Aorta (tissue), 5 donors: ENCODE data around the gene RABGAP1L. TPM values are rescaled to one million over a fixed set of nuclear protein-coding genes. Genes with fewer than 3 reads are reported as not detected.

Source experiments
- ATAC-seq: fragments of 200-7000 bp; cut with Tn5 transposase; one replicate; pipeline ENCODE4 v1.9.1; 2022; ENCODE audit warnings: moderate library complexity; ENCODE audit not compliant: low FRiP score
- DNase-seq, 2 donors: peaks; one replicate each; pipeline ENCODE4 v3.0.0-alpha.2; 2020
- H3K27ac ChIP-seq, 2 donors: one replicate each; pipeline ENCODE4 v1.5.1; 2013; ENCODE audit warnings: low read length in 2 of 2, mild to moderate bottlenecking in 2 of 2, moderate library complexity in 2 of 2, control low read depth in 1 of 2, inconsistent platforms in 1 of 2, low read depth in 1 of 2
- H3K27me3 ChIP-seq, 2 donors: one replicate each; pipeline ENCODE4 v1.6.1; 2013; ENCODE audit warnings: control low read depth in 1 of 2, low read length in 1 of 2, mild to moderate bottlenecking in 1 of 2, moderate library complexity in 1 of 2; ENCODE audit not compliant: insufficient read depth in 2 of 2, control insufficient read depth in 1 of 2
- H3K36me3 ChIP-seq, 2 donors: one replicate each; pipeline ENCODE4 v1.6.1; 2013; ENCODE audit warnings: control low read depth in 1 of 2, low read length in 1 of 2, mild to moderate bottlenecking in 1 of 2; ENCODE audit not compliant: insufficient read depth in 2 of 2, control insufficient read depth in 1 of 2
- H3K4me1 ChIP-seq, 2 donors: one replicate each; pipeline ENCODE4 v1.6.1; 2013; ENCODE audit warnings: low read length in 2 of 2, control low read depth in 1 of 2, mild to moderate bottlenecking in 1 of 2, moderate library complexity in 1 of 2; ENCODE audit not compliant: insufficient read depth in 2 of 2, control insufficient read depth in 1 of 2
- H3K4me3 ChIP-seq, 2 donors: one replicate each; pipeline ENCODE4 v1.5.1; 2013; ENCODE audit warnings: low read length in 2 of 2, control low read depth in 1 of 2, mild to moderate bottlenecking in 1 of 2
- H3K9me3 ChIP-seq: one replicate; pipeline ENCODE4 v1.6.1; 2013; ENCODE audit warnings: mild to moderate bottlenecking, low read length; ENCODE audit not compliant: control insufficient read depth
- WGBS, 2 donors: extraction: QIAGEN DNeasy Blood & Tissue Kit; methylation state at CpG; one replicate each; pipeline ENCODE4 v1.1.7; 2013; 5-methylcytosine and 5-hydroxymethylcytosine counted together
- intact Hi-C, 2 donors: fragments of 100-400 bp; cut with DNase I; formaldehyde crosslinking; loops; one replicate each; pipeline versions ENCODE4 v1.14.2 to v1.15.0; 2022
- polyA plus RNA-seq, 2 donors: library from polyadenylated mRNA; stranded (reverse); fragments of 200-250 nt; gene quantifications; one replicate each; pipeline ENCODE4 v1.2.3, GENCODE V29; 2013
- total RNA-seq, 2 donors: library from RNA; stranded (reverse); fragmentation: NEBNext Ultra II Directional; extraction: Animal tissue kit (Norgen Biotek cat#: 25700); gene quantifications; one replicate each; pipeline ENCODE4 v1.2.1, GENCODE V29; 2021
- donor health status: healthy with polysubstance abuse.
- donor health status: Bipolar disorder and iron deficiency.
- donor health status: DM: no; HTN: no; CAD: no.
- donor health status: DM: no; HTN: no; CAD: no.
- donor health status: DM: yes; HTN: yes; CAD: no.

The RABGAP1L gene
- total and polyA plus RNA-seq, 4 donors, result 14.8 to 56.4 (median 38.4) TPM

- ATAC-seq (peak; percentile 43), DNase-seq (no peak)
- H3K27ac ChIP-seq, result peak overlapping the region in 1 of 2 donors; percentile 6
- intact Hi-C loops, result loop anchor here in 1 of 2 donors (10.0 kb wide), 1 partner anchor 195 kb away; no protein-coding TSS in a partner anchor
- WGBS, 2 donors, result 72 to 75% methylated on average over 5 of the region's 5 CpGs
- no peak overlapping the region for H3K4me3 ChIP-seq
- no peaks in the 10 kb centered on the region for H3K4me1 ChIP-seq
- H3K9me3 ChIP-seq, result no peaks in the 10 kb centered on the region
- no peaks in the 10 kb centered on the region for H3K27me3 ChIP-seq
- H3K36me3 ChIP-seq, result peaks cover 2 to 4% of the 10 kb centered on the region in 2 donors
Measured at GRCh38 chr1:174989536-174990220, 830.4 kb downstream of the RABGAP1L start.

DNA sequence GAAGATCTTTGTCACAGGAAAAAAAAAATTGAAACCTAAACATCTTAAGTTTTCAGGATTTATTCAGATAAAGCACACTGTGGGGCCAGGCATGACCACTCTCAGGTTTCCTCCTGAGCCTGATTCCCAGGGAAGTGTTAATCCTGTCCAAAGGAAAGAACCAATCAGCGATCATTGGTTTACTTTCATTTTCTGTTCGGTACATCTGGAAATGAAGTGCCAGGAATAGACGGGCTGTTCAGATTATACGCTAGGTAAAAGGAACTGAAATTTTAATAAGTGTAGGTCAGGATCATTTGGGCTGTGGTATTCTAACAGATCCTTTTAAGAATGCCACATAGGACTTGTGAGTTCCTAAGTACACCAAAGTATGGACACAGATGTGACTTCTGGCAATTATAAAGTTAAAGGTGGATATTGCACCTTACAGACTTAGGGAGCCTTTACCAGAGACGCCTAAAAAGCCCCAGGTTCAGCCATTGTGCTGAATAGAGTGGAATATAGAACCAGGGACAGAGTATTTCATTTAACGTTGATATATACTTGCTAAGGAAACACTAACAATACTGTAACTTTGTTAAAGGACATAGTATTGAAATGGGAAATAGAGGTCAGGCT lies 831.2 kb downstream of the RABGAP1L start:
- peak; percentile 89 for ATAC-seq
- Histone ChIP-seq H3K27ac (no peak overlapping the region), H3K4me3 (peak overlapping the region in 1 of 2 donors; percentile 21), H3K4me1 (no peaks in the 10 kb centered on the region), H3K27me3 (no peaks in the 10 kb centered on the region), H3K36me3 (peaks cover 2 to 4% of the 10 kb centered on the region in 2 donors), H3K9me3 (no peaks in the 10 kb centered on the region)
- intact Hi-C loops, result loop anchor here in 1 of 2 donors (10.0 kb wide), 1 partner anchor 196 kb away; no protein-coding TSS in a partner anchor
- 69% methylated on average over 6 of the region's 6 CpGs for WGBS, 2 donors
- no peak for DNase-seq

- 72 to 90% methylated on average over 1 of the region's 1 CpG for WGBS, 2 donors
- Histone ChIP-seq H3K27me3 (no peaks in the 10 kb centered on the region), H3K36me3 (peaks cover 2 to 4% of the 10 kb centered on the region in 2 donors), H3K9me3 (no peaks in the 10 kb centered on the region), H3K4me3 (no peak overlapping the region), H3K27ac (no peak overlapping the region), H3K4me1 (no peaks in the 10 kb centered on the region)
- ATAC-seq, result no peak
- intact Hi-C loops, result loop anchor here in 1 of 2 donors (10.0 kb wide), 1 partner anchor 197 kb away; no protein-coding TSS in a partner anchor
- no peak for DNase-seq
Measured at GRCh38 chr1:174991473-174991872, 832.2 kb downstream of the RABGAP1L start.

GRCh38 chr1:174995121-174995520 lies 835.8 kb downstream of the RABGAP1L start:
- H3K36me3 ChIP-seq, result peaks cover 2 to 4% of the 10 kb centered on the region in 2 donors
- intact Hi-C loops, result loop anchor here in 1 of 2 donors (10.0 kb wide), 1 partner anchor 200 kb away; no protein-coding TSS in a partner anchor
- H3K4me3 ChIP-seq, result no peak overlapping the region
- no peak overlapping the region for H3K27ac ChIP-seq
- ATAC-seq (no peak), DNase-seq (no peak)
- H3K4me1 ChIP-seq, result no peaks in the 10 kb centered on the region
- no peaks in the 10 kb centered on the region for H3K27me3 ChIP-seq
- 76 to 85% methylated on average over 3 of the region's 3 CpGs for WGBS, 2 donors
- no peaks in the 10 kb centered on the region for H3K9me3 ChIP-seq

DNA sequence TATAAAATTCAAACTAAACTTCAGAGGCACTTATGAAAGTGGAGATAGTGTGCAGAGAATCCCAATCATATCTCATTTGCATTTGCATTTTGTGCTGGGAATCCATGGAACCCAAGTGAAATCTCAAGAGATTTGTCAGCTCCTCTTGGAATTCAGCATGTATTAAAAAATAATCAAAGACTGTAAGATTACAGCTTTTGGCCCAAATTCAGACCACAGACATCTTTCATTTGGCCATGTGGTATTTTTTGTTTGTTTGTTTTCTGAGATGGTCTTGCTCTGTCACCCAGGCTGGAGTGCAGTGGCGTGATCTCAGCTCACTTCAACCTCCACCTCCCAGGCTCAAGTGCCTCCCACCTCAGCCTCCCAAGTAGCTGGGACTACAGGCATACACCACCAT lies 836.6 kb downstream of the RABGAP1L start:
- Histone ChIP-seq H3K27ac (no peak overlapping the region), H3K36me3 (peaks cover 2 to 4% of the 10 kb centered on the region in 2 donors), H3K4me3 (no peak overlapping the region), H3K9me3 (no peaks in the 10 kb centered on the region), H3K27me3 (no peaks in the 10 kb centered on the region), H3K4me1 (no peaks in the 10 kb centered on the region)
- WGBS, 2 donors, result 94 to 95% methylated on average over 1 of the region's 1 CpG
- DNase-seq (no peak), ATAC-seq (no peak)
- intact Hi-C loops, result loop anchor here in 1 of 2 donors (10.0 kb wide), 1 partner anchor 201 kb away; no protein-coding TSS in a partner anchor

DNA sequence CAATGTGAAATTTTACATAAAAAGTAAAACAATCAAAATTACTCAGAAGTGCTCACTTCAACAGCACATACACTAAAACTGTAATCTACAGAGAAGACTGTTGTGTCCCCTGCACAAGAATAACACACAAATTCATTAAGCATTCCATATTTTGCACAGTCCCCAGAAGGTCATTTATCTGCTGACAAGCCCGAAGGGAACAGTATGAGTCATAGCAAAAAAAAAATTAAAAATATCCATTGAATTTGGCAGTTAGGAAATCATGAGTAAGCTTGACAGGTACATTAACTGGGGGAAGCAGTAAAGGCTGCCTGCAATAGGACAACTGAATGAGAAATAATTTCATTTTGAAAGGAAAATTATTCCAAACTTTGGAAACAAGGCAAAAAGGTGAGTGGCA lies 837.2 kb downstream of the RABGAP1L start:
- Histone ChIP-seq H3K4me1 (no peaks in the 10 kb centered on the region), H3K36me3 (peaks cover 2 to 4% of the 10 kb centered on the region in 2 donors), H3K27ac (no peak overlapping the region), H3K4me3 (no peak overlapping the region), H3K9me3 (no peaks in the 10 kb centered on the region), H3K27me3 (no peaks in the 10 kb centered on the region)
- intact Hi-C loops, result loop anchor here in 1 of 2 donors (10.0 kb wide), 1 partner anchor 202 kb away; no protein-coding TSS in a partner anchor
- DNase-seq, result no peak
- no peak for ATAC-seq
- WGBS, 2 donors, result 0 to 3% methylated on average over 1 of the region's 1 CpG

- intact Hi-C loops, result loop anchor here in 1 of 2 donors (10.0 kb wide), 1 partner anchor 202 kb away; no protein-coding TSS in a partner anchor
- H3K27ac ChIP-seq, result no peak overlapping the region
- H3K4me1 ChIP-seq, result no peaks in the 10 kb centered on the region
- WGBS, 2 donors, result 93 to 95% methylated on average over 3 of the region's 3 CpGs
- peaks cover 2 to 4% of the 10 kb centered on the region in 2 donors for H3K36me3 ChIP-seq
- DNase-seq, result no peak
- ATAC-seq, result no peak
- H3K9me3 ChIP-seq, result no peaks in the 10 kb centered on the region
- no peak overlapping the region for H3K4me3 ChIP-seq
- no peaks in the 10 kb centered on the region for H3K27me3 ChIP-seq
Measured at GRCh38 chr1:174997041-174997440, 837.7 kb downstream of the RABGAP1L start.

GRCh38 chr1:174998569-174999215 lies 839.4 kb downstream of the RABGAP1L start:
- Histone ChIP-seq H3K27me3 (no peaks in the 10 kb centered on the region), H3K27ac (peak overlapping the region; percentile 71 to 81), H3K4me3 (peak overlapping the region; percentile 11 to 30), H3K36me3 (peaks cover 2 to 4% of the 10 kb centered on the region in 2 donors), H3K4me1 (no peaks in the 10 kb centered on the region), H3K9me3 (no peaks in the 10 kb centered on the region)
- intact Hi-C loops, result loop anchor here in 1 of 2 donors (1.0 to 10.0 kb wide), 2 partner anchors 25 to 204 kb away; partner anchors contain the start of gene MRPS14
- peak; percentile 1 for ATAC-seq
- no peak for DNase-seq
- 8 to 11% methylated on average over 19 of the region's 19 CpGs for WGBS, 2 donors
